A549 treated with AZD2906 at 1 μM for 4 hours (cell line): ENCODE data around the gene PCF11. TPM values are rescaled to one million over a fixed set of nuclear protein-coding genes. Genes with fewer than 3 reads are reported as not detected.

ENCODE experiments used
- total RNA-seq: library from RNA; stranded (reverse); fragments of 200-300 nt; extraction: Qiagen RNA extraction; gene quantifications from 5 replicates; pipeline ENCODE4 v1.2.3, GENCODE V29; 2022

Gene PCF11
- total RNA-seq: 22.1 to 26.9 TPM (median 25.2 TPM) in 5 replicates

GRCh38 chr11:83156996-83157593 is at the start of gene PCF11:
PCF11 (plus strand) TSS chr11:83157131; CDS start chr11:83157440, 309 bp downstream.

GRCh38 chr11:83193315-83194280 is 36.7 kb downstream of the PCF11 start, which contains the start of gene ANKRD42:
ANKRD42 (plus strand) TSS chr11:83193712; CDS start chr11:83194671, 959 bp downstream.

Other genes with a start within 250 kb of the PCF11 start
- gene RAB30, start 85.2 kb upstream of the PCF11 start, total RNA-seq: 5.7 to 8.4 TPM (median 6.3 TPM) in 5 replicates
- gene ANKRD42, start 36.6 kb downstream of the PCF11 start, total RNA-seq: 6.8 to 8.8 TPM (median 7.2 TPM) in 5 replicates
- gene CCDC90B, start 129.2 kb downstream of the PCF11 start, total RNA-seq: 56.1 to 77.1 TPM (median 58.0 TPM) in 5 replicates